H1 (cell line): Measurements from ENCODE around the gene ATP6V1A. TPM values are rescaled to one million over a fixed set of nuclear protein-coding genes. Genes with fewer than 3 reads are reported as not detected.
A peak's percentile ranks its signal among the peaks of the same experiment; 100 is the strongest.

ENCODE experiments used
- CTCF ChIA-PET: fragments of 300-600 bp; sonication (Branson Sonifier 250); formaldehyde crosslinking; loops from one replicate; lab custom pipeline; 2021; ENCODE audit not compliant: partially characterized antibody; lab: Charles Lee
- POLR2A ChIA-PET: fragments of 300-600 bp; sonication (Branson Sonifier 250); formaldehyde crosslinking; loops from one replicate; lab custom pipeline; 2021; ENCODE audit warnings: inconsistent platforms; ENCODE audit not compliant: partially characterized antibody; lab: Charles Lee
- DNase-seq, 2 experiments: peaks; one replicate each; pipeline versions ENCODE4 v3.0.0 to v3.0.0-alpha.2; 2010 to 2022; ENCODE audit warnings: low spot score in 2 of 2, low read depth in 1 of 2, mixed read lengths in 1 of 2
- FAIRE-seq: peaks from 2 replicates; lab custom pipeline; 2011; peaks lifted over from hg19 to GRCh38; lab: Jason Lieb, UNC
- H2AFZ ChIP-seq: 2 replicates; pipeline ENCODE4 v1.8.1; 2012; ENCODE audit warnings: low read length, inconsistent platforms
- H2AK5ac ChIP-seq: 2 replicates; pipeline ENCODE4 v1.6.1; 2013; ENCODE audit warnings: low read depth, low read length
- H2BK120ac ChIP-seq: replicated peaks from 2 replicates; pipeline ENCODE3; 2013; ENCODE audit warnings: low read depth, low read length, inconsistent platforms
- H2BK12ac ChIP-seq: 2 replicates; pipeline ENCODE4 v1.6.1; 2013; ENCODE audit warnings: low read depth, low read length
- H2BK15ac ChIP-seq: 2 replicates; pipeline ENCODE4 v1.6.1; 2013; ENCODE audit warnings: low read length
- H2BK20ac ChIP-seq: 2 replicates; pipeline ENCODE4 v1.6.1; 2013; ENCODE audit warnings: low read length
- H2BK5ac ChIP-seq: 2 replicates; pipeline ENCODE4 v1.6.1; 2013; ENCODE audit warnings: low read depth, low read length
- H3K14ac ChIP-seq: 2 replicates; pipeline ENCODE4 v1.6.1; 2013; ENCODE audit warnings: inconsistent platforms; ENCODE audit not compliant: insufficient read length
- H3K18ac ChIP-seq: 2 replicates; pipeline ENCODE4 v1.6.1; 2013; ENCODE audit warnings: low read length; ENCODE audit errors: extremely low read depth
- H3K23ac ChIP-seq: 2 replicates; pipeline ENCODE4 v1.6.1; 2013; ENCODE audit warnings: inconsistent platforms; ENCODE audit not compliant: insufficient read length
- H3K23me2 ChIP-seq: 2 replicates; pipeline ENCODE4 v1.6.1; 2013; ENCODE audit warnings: low read depth, low read length
- H3K27ac ChIP-seq: 2 replicates; pipeline ENCODE4 v1.6.1; 2011; ENCODE audit warnings: low read depth, low read length, inconsistent platforms
- H3K27me3 ChIP-seq, 4 experiments: replicated peaks in 1 of 4; 1 replicate in 1 of 4; 2 replicates in 3 of 4; pipeline versions ENCODE4 v1.6.1 to v1.8.1; 2011 to 2013; ENCODE audit warnings: low read length in 3 of 4, mild to moderate bottlenecking in 3 of 4, inconsistent platforms in 2 of 4, mixed read lengths in 2 of 4, moderate library complexity in 1 of 4; ENCODE audit not compliant: control insufficient read depth in 3 of 4, insufficient read depth in 3 of 4; ENCODE audit errors: extremely low read depth in 1 of 4
- H3K36me3 ChIP-seq, 4 experiments: 2 replicates each; pipeline versions ENCODE4 v1.6.1 to v1.8.1; 2011 to 2013; ENCODE audit warnings: mild to moderate bottlenecking in 4 of 4, low read length in 3 of 4, moderate library complexity in 2 of 4, control low read depth in 1 of 4, inconsistent platforms in 1 of 4; ENCODE audit not compliant: insufficient read depth in 4 of 4, control insufficient read depth in 2 of 4
- H3K4ac ChIP-seq: replicated peaks from 2 replicates; pipeline ENCODE3; 2013; ENCODE audit warnings: low read length, low read depth, mixed read lengths, inconsistent platforms; ENCODE audit not compliant: insufficient read length
- H3K4me1 ChIP-seq, 4 experiments: replicated peaks in 1 of 4; 1 replicate in 1 of 4; 2 replicates in 3 of 4; pipeline versions ENCODE4 v1.6.1 to v1.8.1; 2011 to 2013; ENCODE audit warnings: low read length in 3 of 4, inconsistent platforms in 2 of 4, mixed read lengths in 1 of 4; ENCODE audit not compliant: insufficient read depth in 4 of 4, control insufficient read depth in 3 of 4
- H3K4me2 ChIP-seq, 2 experiments: 2 replicates each; pipeline versions ENCODE4 v1.6.1 to v1.8.1; 2011 to 2013; ENCODE audit warnings: low read depth in 2 of 2, low read length in 2 of 2, control low read depth in 1 of 2, inconsistent platforms in 1 of 2, mild to moderate bottlenecking in 1 of 2; ENCODE audit not compliant: insufficient read depth in 1 of 2
- H3K4me3 ChIP-seq, 4 experiments: fragments of 200-600, 300-600 bp in 1 of 4; sonication (generic), shearing (Covaris generic), sonication (Bioruptor Twin) in 1 of 4; 2 replicates each; pipeline versions ENCODE4 v1.5.1 to v1.8.1; 2011 to 2016; ENCODE audit warnings: low read length in 4 of 4, low read depth in 3 of 4, control low read depth in 2 of 4, inconsistent platforms in 2 of 4, mild to moderate bottlenecking in 2 of 4, mixed read lengths in 1 of 4, moderate library complexity in 1 of 4; ENCODE audit not compliant: insufficient read depth in 2 of 4; ENCODE audit errors: extremely low read depth in 1 of 4
- H3K56ac ChIP-seq: replicated peaks from 2 replicates; pipeline ENCODE3; 2013; ENCODE audit warnings: low read depth, mild to moderate bottlenecking, mixed read lengths, low read length, inconsistent platforms; ENCODE audit not compliant: insufficient read length
- H3K79me1 ChIP-seq: 2 replicates; pipeline ENCODE4 v1.6.1; 2013; ENCODE audit warnings: low read depth, low read length, control low read depth
- H3K79me2 ChIP-seq, 2 experiments: 2 replicates each; pipeline versions ENCODE4 v1.6.1 to v1.8.1; 2012 to 2013; ENCODE audit warnings: low read length in 2 of 2, mild to moderate bottlenecking in 2 of 2, inconsistent platforms in 1 of 2; ENCODE audit not compliant: insufficient read depth in 2 of 2, control insufficient read depth in 1 of 2
- H3K9ac ChIP-seq, 4 experiments: replicated peaks in 1 of 4; 1 replicate in 1 of 4; 2 replicates in 3 of 4; pipeline versions ENCODE4 v1.6.1 to v1.8.1; 2011 to 2013; ENCODE audit warnings: low read depth in 3 of 4, low read length in 3 of 4, control low read depth in 2 of 4, mild to moderate bottlenecking in 2 of 4, moderate library complexity in 2 of 4, inconsistent platforms in 1 of 4; ENCODE audit errors: extremely low read depth in 1 of 4
- H3K9me3 ChIP-seq, 2 experiments: 2 replicates each; pipeline versions ENCODE4 v1.6.1 to v1.8.1; 2012 to 2013; ENCODE audit warnings: mild to moderate bottlenecking in 2 of 2, moderate library complexity in 2 of 2, control low read depth in 1 of 2, inconsistent platforms in 1 of 2, low read depth in 1 of 2, low read length in 1 of 2, mixed read lengths in 1 of 2; ENCODE audit not compliant: insufficient read depth in 2 of 2
- H4K20me1 ChIP-seq, 2 experiments: replicated peaks in 1 of 2; 2 replicates each; pipeline versions ENCODE3 to v1.8.1; 2011 to 2013; ENCODE audit warnings: inconsistent platforms in 2 of 2, low read length in 2 of 2, mild to moderate bottlenecking in 1 of 2; ENCODE audit not compliant: insufficient read depth in 2 of 2, control insufficient read depth in 1 of 2
- H4K5ac ChIP-seq: 2 replicates; pipeline ENCODE4 v1.6.1; 2013; ENCODE audit warnings: low read length, low read depth, mixed read lengths, inconsistent platforms; ENCODE audit not compliant: insufficient read length
- H4K8ac ChIP-seq: 2 replicates; pipeline ENCODE4 v1.8.0; 2013; ENCODE audit warnings: mild to moderate bottlenecking, moderate library complexity, low read length, inconsistent platforms; ENCODE audit not compliant: insufficient read depth; ENCODE audit errors: extremely low read depth
- H4K91ac ChIP-seq: replicated peaks from 2 replicates; pipeline ENCODE3; 2013; ENCODE audit warnings: low read length, mixed read lengths, inconsistent platforms; ENCODE audit not compliant: insufficient read length
- BRCA1 ChIP-seq: IDR thresholded peaks from 2 replicates; pipeline ENCODE4 v1.6.1; 2012; ENCODE audit warnings: low read depth, low read length, improper control_type of control experiment
- CBX5 ChIP-seq: fragments of 300-800, 300-1000 bp; sonication (generic); IDR thresholded peaks from 2 replicates; pipeline ENCODE4 v1.7.1; 2016; ENCODE audit warnings: antibody characterized with exemption, low read length, low read depth
- EGR1 ChIP-seq: IDR thresholded peaks from 2 replicates; pipeline ENCODE4 v1.6.1; 2011; ENCODE audit warnings: low read depth, low read length, borderline replicate concordance
- EP300 ChIP-seq, 2 experiments: IDR thresholded peaks; 1 replicate in 1 of 2; 2 replicates in 1 of 2; pipeline ENCODE4 v1.6.1; 2011 to 2012; ENCODE audit warnings: low read depth in 2 of 2, low read length in 2 of 2, mild to moderate bottlenecking in 2 of 2, borderline replicate concordance in 1 of 2, inconsistent platforms in 1 of 2, moderate library complexity in 1 of 2
- GABPA ChIP-seq: IDR thresholded peaks from 2 replicates; pipeline ENCODE4 v1.6.1; 2011; ENCODE audit warnings: mild to moderate bottlenecking, low read length, moderate library complexity, borderline replicate concordance; ENCODE audit not compliant: insufficient read depth
- JUND ChIP-seq: IDR thresholded peaks from 2 replicates; pipeline ENCODE4 v1.6.1; 2011; ENCODE audit warnings: mild to moderate bottlenecking, improper control_type of control experiment, low read length
- KDM4A ChIP-seq: IDR thresholded peaks from one replicate; pipeline ENCODE4 v1.7.1; 2012; ENCODE audit warnings: low read depth, mild to moderate bottlenecking, moderate library complexity, low read length, inconsistent platforms; ENCODE audit not compliant: severe bottlenecking
- KDM5A ChIP-seq: fragments of 200-600 bp; IDR thresholded peaks from 2 replicates; pipeline ENCODE4 v1.7.1; 2012; ENCODE audit warnings: mild to moderate bottlenecking, low read length, inconsistent platforms, mixed read lengths
- NRF1 ChIP-seq: IDR thresholded peaks from 2 replicates; pipeline ENCODE4 v1.6.1; 2011; ENCODE audit warnings: mild to moderate bottlenecking, low read depth, low read length, improper control_type of control experiment
- SP2 ChIP-seq: IDR thresholded peaks from 2 replicates; pipeline ENCODE4 v1.6.1; 2012; ENCODE audit warnings: mild to moderate bottlenecking, low read length, inconsistent platforms
- TAF7 ChIP-seq: optimal IDR thresholded peaks from 2 replicates; pipeline ENCODE3; 2011; ENCODE audit warnings: low read depth, mild to moderate bottlenecking, inconsistent platforms, low read length, moderate library complexity, borderline replicate concordance
- TEAD4 ChIP-seq: IDR thresholded peaks from 2 replicates; pipeline ENCODE4 v1.6.1; 2012; ENCODE audit warnings: low read depth, low read length, inconsistent platforms, mixed read lengths
- WGBS, 2 experiments: shearing (Covaris generic) in 1 of 2; methylation state at CpG; one replicate each; pipeline versions ENCODE4 v1.1.6 to v1.1.7; 2013 to 2015; ENCODE audit warnings: low lambda C conversion rate in 2 of 2, mixed read lengths in 2 of 2, inconsistent platforms in 1 of 2, low coverage in 1 of 2, missing lambda C conversion rate in 1 of 2; ENCODE audit not compliant: insufficient replicate concordance in 2 of 2, insufficient coverage in 1 of 2, insufficient read length in 1 of 2; ENCODE audit errors: extremely low coverage in 1 of 2, missing lambda C conversion rate in 1 of 2; 5-methylcytosine and 5-hydroxymethylcytosine counted together
- polyA plus RNA-seq, 7 experiments: library from polyadenylated mRNA; depleted of rRNA in 3 of 7; stranded (reverse) in 5 of 7; unstranded in 2 of 7; fragments of >200 nt in 5 of 7; fragments of 200-250 nt in 2 of 7; gene quantifications; 1 replicate in 5 of 7; 2 replicates in 1 of 7; 4 replicates in 1 of 7; pipeline versions ENCODE4 v1.2.1 to v1.2.3, GENCODE V29; 2011 to 2013; ENCODE audit warnings: missing spikeins in 2 of 7, mixed read lengths in 2 of 7
- total RNA-seq: library from RNA; stranded (reverse); fragmentation: NEBNext Ultra II Directional; extraction: Animal tissue kit (Norgen Biotek cat#: 25700); gene quantifications from 2 replicates; pipeline ENCODE4 v1.2.1, GENCODE V29; 2021
- TF ChIP-seq, protein P1 (sequence below): IDR thresholded peaks from 2 replicates; pipeline ENCODE4 v1.6.1; 2012; ENCODE audit warnings: low read length, inconsistent platforms

The ATP6V1A gene
- total and polyA plus RNA-seq, 2 of the 8 experiments (the other 6 are each of a cell fraction or from before 2014, with no cell fraction given) = 15.4 to 90.9 TPM

- peak; percentile 50 for FAIRE-seq
- Histone ChIP-seq H2AFZ (no peak overlapping the region), H3K4me1 (peaks cover 0 to 3% (median 0%) of the 10 kb centered on the region in 4 experiments; a peak in 1 of 7 replicates), H4K91ac (no peak overlapping the region), H2BK5ac (no peak overlapping the region), H2AK5ac (no peak overlapping the region), H4K8ac (no peak overlapping the region), H4K5ac (no peak overlapping the region), H3K23ac (no peak overlapping the region), H3K9me3 (no peaks in the 10 kb centered on the region), H3K36me3 (peaks cover 0 to 6% (median 0%) of the 10 kb centered on the region in 4 experiments; a peak in 7 of 8 replicates), H3K4ac (no peak overlapping the region), H3K4me3 (no peak overlapping the region), H2BK15ac (no peak overlapping the region), H3K27me3 (no peaks in the 10 kb centered on the region), H2BK120ac (no peak overlapping the region), H3K9ac (no peak overlapping the region), H3K27ac (no peak overlapping the region), H3K79me2 (no peaks in the 10 kb centered on the region), H3K4me2 (no peak overlapping the region), H3K18ac (no peak overlapping the region), H2BK20ac (no peak overlapping the region), H2BK12ac (no peak overlapping the region), H3K23me2 (no peaks in the 10 kb centered on the region), H3K79me1 (no peaks in the 10 kb centered on the region), H4K20me1 (no peaks in the 10 kb centered on the region), H3K56ac (no peak overlapping the region), H3K14ac (no peak overlapping the region)
- no peak for DNase-seq
- WGBS, 2 experiments = 70% methylated on average over 4 of the region's 4 CpGs; no CpG with 5 or more reads in 1 of the 2 experiments
- ChIA-PET POLR2A (interaction anchor here (1.0 to 1.5 kb wide), 3 partner anchors 14 to 41 kb away, joined by 3 to 8 read pairs (median 3); partner anchors contain the start of gene ATP6V1A), CTCF (interaction anchor here (0.9 kb wide), 1 partner anchor 46 kb away, joined by 3 read pairs; no protein-coding TSS in a partner anchor)
- no peak for TF ChIP-seq TEAD4
- no peak for TF ChIP-seq TAF7
- no peak for TF ChIP-seq GABPA
- TF ChIP-seq CBX5 = no peak
- TF ChIP-seq NRF1 = no peak
- no peak for TF ChIP-seq BRCA1
- TF ChIP-seq EGR1 = no peak
- TF ChIP-seq SP2 = no peak
- no peak for TF ChIP-seq JUND
- no peak for TF ChIP-seq EP300 (IDR thresholded peaks at IDR 0.05; ENCODE audit: borderline replicate concordance in 1 of 2, low read depth in 2 of 2, low read length in 2 of 2)
- TF ChIP-seq KDM5A = no peak
- TF ChIP-seq KDM4A = no peak
- TF ChIP-seq, protein P1, sequence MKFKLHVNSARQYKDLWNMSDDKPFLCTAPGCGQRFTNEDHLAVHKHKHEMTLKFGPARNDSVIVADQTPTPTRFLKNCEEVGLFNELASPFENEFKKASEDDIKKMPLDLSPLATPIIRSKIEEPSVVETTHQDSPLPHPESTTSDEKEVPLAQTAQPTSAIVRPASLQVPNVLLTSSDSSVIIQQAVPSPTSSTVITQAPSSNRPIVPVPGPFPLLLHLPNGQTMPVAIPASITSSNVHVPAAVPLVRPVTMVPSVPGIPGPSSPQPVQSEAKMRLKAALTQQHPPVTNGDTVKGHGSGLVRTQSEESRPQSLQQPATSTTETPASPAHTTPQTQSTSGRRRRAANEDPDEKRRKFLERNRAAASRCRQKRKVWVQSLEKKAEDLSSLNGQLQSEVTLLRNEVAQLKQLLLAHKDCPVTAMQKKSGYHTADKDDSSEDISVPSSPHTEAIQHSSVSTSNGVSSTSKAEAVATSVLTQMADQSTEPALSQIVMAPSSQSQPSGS = no peak
Measured at GRCh38 chr3:113783980-113784379, 37.1 kb downstream of the ATP6V1A start.
